Caki2 (cell line): ENCODE data around the gene CD300LG. TPM values are rescaled to one million over a fixed set of nuclear protein-coding genes. Genes with fewer than 3 reads are reported as not detected.

ENCODE experiments used
- total RNA-seq: library from RNA; depleted of rRNA; stranded (reverse); fragments of >200 nt; shearing (Covaris generic); gene quantifications from 2 replicates; pipeline ENCODE4 v1.2.3, GENCODE V29; 2014; ENCODE audit warnings: low replicate concordance; rRNA removed

Gene CD300LG
- total RNA-seq, 1 experiment from 2014 or later = not detected

Other genes starting within 250 kb of the CD300LG start
- not detected in 2 replicates for gene MEOX1, start 185.3 kb upstream of the CD300LG start, total RNA-seq
- gene SOST, start 88.4 kb upstream of the CD300LG start, total RNA-seq = 1.8 and 2.4 TPM in 2 replicates
- gene DUSP3, start 68.2 kb upstream of the CD300LG start, total RNA-seq = 48.7 and 54.8 TPM in 2 replicates
- gene CFAP97D1, start 66.7 kb upstream of the CD300LG start, total RNA-seq = not detected in 2 replicates
- gene MPP3, start 14.0 kb upstream of the CD300LG start, total RNA-seq = 10.0 and 11.6 TPM in 2 replicates
- 4.8 and 8.1 TPM in 2 replicates for gene MPP2, start 60.4 kb downstream of the CD300LG start, total RNA-seq
- gene PPY, start 95.3 kb downstream of the CD300LG start, total RNA-seq = not detected in 2 replicates
- gene PYY, start 106.8 kb downstream of the CD300LG start, total RNA-seq = not detected in 2 replicates
- gene NAGS, start 157.4 kb downstream of the CD300LG start, total RNA-seq = 1.5 and 3.0 TPM in 2 replicates
- 98.2 and 101 TPM in 2 replicates for gene TMEM101, start 167.8 kb downstream of the CD300LG start, total RNA-seq
- 77.9 and 126 TPM in 2 replicates for gene LSM12, start 219.5 kb downstream of the CD300LG start, total RNA-seq
- gene G6PC3, start 223.6 kb downstream of the CD300LG start, total RNA-seq = 42.4 and 50.6 TPM in 2 replicates